Esophagus muscularis mucosa (tissue), 4 donors: ENCODE measurements around the gene ATXN10.

Experiments used
- EP300 ChIP-seq: sonication (generic); formaldehyde crosslinking; IDR thresholded peaks from one replicate; pipeline ENCODE4 v1.6.1; 2017; ENCODE audit warnings: antibody characterized with exemption
- POLR2A ChIP-seq: fragments of 450-650 bp; IDR thresholded peaks from one replicate; pipeline ENCODE4 v1.6.1; 2017; ENCODE audit warnings: antibody characterized with exemption, moderate library complexity, mild to moderate bottlenecking, low read depth
- POLR2AphosphoS5 ChIP-seq, 2 donors: sonication (generic); formaldehyde crosslinking; IDR thresholded peaks; one replicate each; pipeline ENCODE4 v1.6.1; 2017; ENCODE audit warnings: antibody characterized with exemption in 2 of 2
- TF ChIP-seq, protein P1 (sequence below), 3 experiments: fragments of 200-600 bp in 2 of 3; fragments of 450-650 bp in 1 of 3; sonication (generic) in 2 of 3; IDR thresholded peaks; one replicate each; pipeline ENCODE4 v1.5.1; 2017 to 2019; ENCODE audit warnings: antibody characterized with exemption in 3 of 3, mild to moderate bottlenecking in 2 of 3, moderate library complexity in 1 of 3

DNA sequence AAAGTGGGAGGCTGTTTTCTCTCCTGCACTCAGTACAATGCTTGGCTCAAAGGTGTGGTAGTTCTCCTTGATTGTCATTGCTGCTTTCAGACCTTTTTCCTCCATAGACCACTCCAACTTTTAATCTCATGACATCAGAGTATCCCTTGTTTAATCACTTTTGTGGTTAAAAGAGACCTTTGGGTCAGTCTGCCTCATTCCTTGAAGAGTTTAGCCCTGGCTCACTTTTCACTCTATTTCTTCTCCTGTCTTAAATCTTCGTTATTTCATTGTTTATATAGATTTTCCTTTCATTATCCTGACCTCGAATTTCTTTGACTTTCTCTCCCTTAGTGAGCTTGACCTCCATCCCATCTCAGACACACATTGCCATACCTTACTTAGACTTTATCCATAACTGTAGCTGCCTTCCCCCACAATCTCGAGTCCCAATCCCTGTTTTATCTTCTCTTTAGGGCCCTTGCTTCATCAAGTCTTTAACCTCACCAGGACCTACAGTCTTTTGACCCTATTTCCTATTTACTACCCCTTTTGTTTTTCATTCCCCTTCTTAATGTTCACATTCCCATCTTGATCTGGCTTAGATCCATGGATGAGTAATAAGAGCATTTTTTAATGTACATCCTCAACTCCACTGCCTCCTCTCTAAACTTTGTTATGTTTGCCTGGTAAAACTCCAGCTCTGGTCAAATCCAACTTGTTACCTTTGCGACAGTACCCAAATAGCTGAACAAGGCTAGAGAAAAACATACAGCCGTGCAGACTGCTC, 9.5 kb downstream of the ATXN10 start:
- TF ChIP-seq, protein P1, sequence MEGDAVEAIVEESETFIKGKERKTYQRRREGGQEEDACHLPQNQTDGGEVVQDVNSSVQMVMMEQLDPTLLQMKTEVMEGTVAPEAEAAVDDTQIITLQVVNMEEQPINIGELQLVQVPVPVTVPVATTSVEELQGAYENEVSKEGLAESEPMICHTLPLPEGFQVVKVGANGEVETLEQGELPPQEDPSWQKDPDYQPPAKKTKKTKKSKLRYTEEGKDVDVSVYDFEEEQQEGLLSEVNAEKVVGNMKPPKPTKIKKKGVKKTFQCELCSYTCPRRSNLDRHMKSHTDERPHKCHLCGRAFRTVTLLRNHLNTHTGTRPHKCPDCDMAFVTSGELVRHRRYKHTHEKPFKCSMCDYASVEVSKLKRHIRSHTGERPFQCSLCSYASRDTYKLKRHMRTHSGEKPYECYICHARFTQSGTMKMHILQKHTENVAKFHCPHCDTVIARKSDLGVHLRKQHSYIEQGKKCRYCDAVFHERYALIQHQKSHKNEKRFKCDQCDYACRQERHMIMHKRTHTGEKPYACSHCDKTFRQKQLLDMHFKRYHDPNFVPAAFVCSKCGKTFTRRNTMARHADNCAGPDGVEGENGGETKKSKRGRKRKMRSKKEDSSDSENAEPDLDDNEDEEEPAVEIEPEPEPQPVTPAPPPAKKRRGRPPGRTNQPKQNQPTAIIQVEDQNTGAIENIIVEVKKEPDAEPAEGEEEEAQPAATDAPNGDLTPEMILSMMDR (IDR thresholded peaks at IDR 0.05), result no peak
- TF ChIP-seq EP300 (no peak), POLR2A (no peak), POLR2AphosphoS5 (IDR thresholded peaks at IDR 0.05) (no peak)
